GM18511 (cell line): ENCODE measurements around the gene MTARC1.

Source experiments
- ATAC-seq: cut with Tn5 transposase; IDR thresholded peaks from one replicate; pipeline ENCODE4 v1.9.1; 2021; ENCODE audit warnings: mild to moderate bottlenecking, moderate library complexity; ENCODE audit not compliant: unreplicated experiment

MTARC1 gene

GRCh38 chr1:220827445-220828178, 40.9 kb downstream of the MTARC1 start:
- ATAC-seq = no peak

GRCh38 chr1:220828179-220828490, 41.4 kb downstream of the MTARC1 start:
- ATAC-seq = no peak

- no peak for ATAC-seq
Observed at GRCh38 chr1:220828950-220829586, 42.4 kb downstream of the MTARC1 start.

GRCh38 chr1:220833436-220833835, 46.7 kb downstream of the MTARC1 start:
- ATAC-seq = no peak

- ATAC-seq = no peak
Observed at GRCh38 chr1:220834155-220834870, 47.6 kb downstream of the MTARC1 start.
